Coronary artery (tissue), 2 donors: ENCODE results near the gene IMPDH1.

Experiments
- DNase-seq: peaks from one replicate; pipeline ENCODE4 v3.0.0-alpha.2; 2017; ENCODE audit warnings: low spot score
- H3K27ac ChIP-seq, 2 donors: fragments of 200-600 bp; sonication (generic); one replicate each; pipeline ENCODE4 v1.5.1; 2016 to 2019
- H3K4me3 ChIP-seq: fragments of 200-600 bp; sonication (generic); 2 replicates; pipeline ENCODE4 v1.5.1; 2016; ENCODE audit warnings: mild to moderate bottlenecking, moderate library complexity
- TF ChIP-seq, protein P1 (sequence below): fragments of 200-600 bp; sonication (generic); IDR thresholded peaks from one replicate; pipeline ENCODE4 v1.5.1; 2019; ENCODE audit warnings: antibody characterized with exemption

IMPDH1 gene

DNA sequence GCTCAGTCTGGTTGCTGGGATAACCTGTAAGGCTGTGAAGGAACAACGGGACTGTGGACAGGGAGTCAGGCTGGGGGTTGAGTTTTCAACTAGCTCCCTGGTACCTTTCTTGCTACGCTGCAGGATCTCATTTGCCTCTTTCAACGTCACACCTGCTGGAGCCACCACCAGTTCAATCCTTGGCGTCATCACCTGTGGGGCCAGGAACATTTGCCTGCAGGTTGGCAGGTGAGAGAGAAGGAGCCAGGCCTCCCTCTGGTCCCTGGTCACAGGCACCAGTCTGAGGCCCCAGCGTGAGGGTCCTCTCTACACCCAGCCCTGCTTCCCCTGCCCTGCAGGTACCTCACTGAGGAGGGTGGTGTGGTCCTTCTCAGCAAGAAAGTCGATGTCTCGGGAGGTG lies 9.8 kb downstream of the IMPDH1 start:
- Histone ChIP-seq H3K27ac (no peak overlapping the region), H3K4me3 (no peak overlapping the region)
- TF ChIP-seq, protein P1, sequence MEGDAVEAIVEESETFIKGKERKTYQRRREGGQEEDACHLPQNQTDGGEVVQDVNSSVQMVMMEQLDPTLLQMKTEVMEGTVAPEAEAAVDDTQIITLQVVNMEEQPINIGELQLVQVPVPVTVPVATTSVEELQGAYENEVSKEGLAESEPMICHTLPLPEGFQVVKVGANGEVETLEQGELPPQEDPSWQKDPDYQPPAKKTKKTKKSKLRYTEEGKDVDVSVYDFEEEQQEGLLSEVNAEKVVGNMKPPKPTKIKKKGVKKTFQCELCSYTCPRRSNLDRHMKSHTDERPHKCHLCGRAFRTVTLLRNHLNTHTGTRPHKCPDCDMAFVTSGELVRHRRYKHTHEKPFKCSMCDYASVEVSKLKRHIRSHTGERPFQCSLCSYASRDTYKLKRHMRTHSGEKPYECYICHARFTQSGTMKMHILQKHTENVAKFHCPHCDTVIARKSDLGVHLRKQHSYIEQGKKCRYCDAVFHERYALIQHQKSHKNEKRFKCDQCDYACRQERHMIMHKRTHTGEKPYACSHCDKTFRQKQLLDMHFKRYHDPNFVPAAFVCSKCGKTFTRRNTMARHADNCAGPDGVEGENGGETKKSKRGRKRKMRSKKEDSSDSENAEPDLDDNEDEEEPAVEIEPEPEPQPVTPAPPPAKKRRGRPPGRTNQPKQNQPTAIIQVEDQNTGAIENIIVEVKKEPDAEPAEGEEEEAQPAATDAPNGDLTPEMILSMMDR, result no peak
- no peak for DNase-seq

DNA sequence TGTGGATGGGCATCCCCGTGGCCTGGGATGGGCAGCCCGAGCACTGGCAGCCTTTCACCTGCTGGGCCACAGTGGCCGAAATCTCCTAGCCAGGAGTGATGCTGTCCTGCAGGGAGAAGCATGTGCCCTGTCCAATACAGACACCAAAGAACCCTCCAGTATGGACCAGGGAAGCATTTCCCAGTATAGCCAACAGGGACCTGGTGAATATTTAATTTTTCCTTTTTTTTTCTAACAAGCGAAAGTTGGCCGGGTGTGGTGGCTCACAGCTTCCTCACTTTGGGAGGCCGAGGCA lies 11.0 kb downstream of the IMPDH1 start:
- no peak for DNase-seq
- TF ChIP-seq, protein P1, result peak; percentile 19
- no peak overlapping the region for H3K4me3 ChIP-seq
- no peak overlapping the region for H3K27ac ChIP-seq

DNA sequence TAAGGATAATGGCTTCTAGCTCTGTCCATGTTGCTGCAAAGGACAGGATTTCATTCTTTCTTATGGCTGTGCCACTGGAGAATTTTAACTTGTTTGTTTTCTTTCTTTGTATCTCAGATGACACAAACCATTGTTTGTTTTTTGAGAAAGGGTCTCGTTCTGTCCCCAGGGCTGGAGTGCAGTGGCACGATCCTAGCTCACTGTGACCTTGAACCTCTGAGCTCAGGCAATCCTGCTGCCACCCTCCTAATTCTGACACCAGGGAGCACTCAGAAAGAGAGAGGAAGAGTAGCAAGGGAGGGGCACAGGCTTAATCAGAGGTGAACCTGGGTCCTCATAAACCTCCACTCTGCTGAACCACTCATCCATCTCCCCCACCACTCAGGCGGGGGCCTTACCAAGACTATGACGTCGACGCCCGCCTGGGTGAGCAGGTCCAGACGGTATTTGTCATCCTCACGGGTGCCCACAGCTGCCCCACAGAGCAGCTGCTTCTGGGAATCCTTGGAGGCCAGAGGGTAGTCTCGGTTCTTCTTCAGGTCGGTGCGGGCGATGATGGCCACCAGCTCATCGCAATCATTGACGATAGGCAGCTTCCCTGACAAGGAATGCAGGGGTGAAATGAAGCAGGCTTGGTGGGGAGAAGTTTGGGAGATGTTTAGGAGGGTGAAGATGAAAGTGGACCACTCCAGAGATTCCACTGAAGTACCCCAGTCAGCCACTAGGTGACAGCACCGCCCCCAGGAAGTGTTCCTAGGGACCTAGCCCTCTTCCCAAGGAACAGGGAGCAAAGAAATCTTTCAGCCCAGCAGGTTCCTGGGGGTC lies 11.6 kb downstream of the IMPDH1 start:
- DNase-seq, result no peak
- Histone ChIP-seq H3K27ac (no peak overlapping the region), H3K4me3 (no peak overlapping the region)
- TF ChIP-seq, protein P1, result peak; percentile 92

DNA sequence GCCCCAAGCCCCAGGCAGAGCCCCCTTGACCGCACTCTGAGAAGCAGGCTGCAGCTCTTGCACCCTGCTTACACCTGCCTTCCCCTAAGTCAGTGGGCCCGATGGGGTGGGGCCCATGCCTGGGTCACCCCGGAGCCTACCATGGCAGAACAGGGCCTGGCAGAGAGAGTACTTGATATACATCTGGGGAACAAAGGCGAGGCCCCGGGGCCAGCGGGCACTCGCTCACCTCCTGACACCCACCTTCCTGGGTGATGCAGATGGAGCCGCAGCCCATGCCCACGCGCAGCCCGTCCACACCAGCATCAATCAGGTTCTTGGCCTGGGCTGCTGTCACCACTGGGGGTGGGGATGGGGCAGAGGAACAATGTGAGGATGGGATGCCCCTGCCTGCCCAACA lies 13.4 kb downstream of the IMPDH1 start:
- Histone ChIP-seq H3K27ac (no peak overlapping the region), H3K4me3 (no peak overlapping the region)
- TF ChIP-seq, protein P1, result no peak
- DNase-seq, result no peak

DNA sequence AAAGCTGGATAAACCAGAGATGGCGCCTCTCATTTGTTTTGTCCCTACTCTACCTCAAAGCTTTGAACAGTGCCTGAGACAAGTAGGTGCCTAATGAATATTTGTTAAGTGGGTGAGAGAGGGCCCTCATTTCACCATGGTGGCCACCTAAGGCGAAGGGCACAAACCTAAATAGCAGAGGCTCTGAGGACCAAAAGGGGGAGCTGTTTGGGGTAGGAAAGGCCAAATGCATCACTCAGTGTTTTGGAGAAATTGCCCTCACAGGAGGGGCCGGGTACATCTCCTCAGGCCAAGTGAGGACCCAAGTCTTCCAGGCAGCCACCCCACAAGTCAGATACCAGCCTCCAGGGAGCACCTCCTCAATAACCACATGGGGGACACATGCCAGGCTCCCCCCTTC lies 14.0 kb downstream of the IMPDH1 start:
- DNase-seq, result no peak
- Histone ChIP-seq H3K4me3 (no peak overlapping the region), H3K27ac (no peak overlapping the region)
- TF ChIP-seq, protein P1, result no peak

DNA sequence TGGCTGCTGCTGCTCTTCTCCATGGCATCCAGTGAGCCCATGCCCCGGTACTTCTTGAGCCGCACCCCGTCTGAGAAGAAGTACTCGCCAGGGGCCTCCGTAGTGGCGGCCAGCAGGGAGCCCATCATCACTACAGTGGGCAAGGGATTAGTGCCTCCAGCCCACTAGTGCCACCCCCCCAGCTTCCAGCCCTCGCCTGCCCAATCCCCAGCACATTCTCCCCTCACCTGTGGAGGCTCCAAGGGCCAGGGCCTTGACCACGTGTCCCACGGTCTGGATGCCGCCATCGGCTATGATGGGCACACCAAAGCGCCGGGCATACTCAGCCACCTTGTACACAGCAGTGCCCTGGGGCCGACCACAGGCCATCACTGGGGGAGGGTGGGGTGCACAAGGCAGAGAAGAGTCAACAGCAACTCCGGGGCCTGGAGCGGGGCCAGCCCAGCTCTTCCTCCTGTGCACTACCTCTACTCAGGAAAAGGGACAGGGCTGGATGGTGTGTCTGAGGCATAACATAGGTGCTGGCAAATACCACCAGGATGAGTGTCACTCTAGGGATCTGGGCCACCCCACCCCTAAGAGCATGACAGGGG lies 14.8 kb downstream of the IMPDH1 start:
- Histone ChIP-seq H3K4me3 (no peak overlapping the region), H3K27ac (no peak overlapping the region)
- no peak for DNase-seq
- TF ChIP-seq, protein P1, result no peak
